Measurements from ENCODE around the gene BHLHA15. TPM values are rescaled to one million over a fixed set of nuclear protein-coding genes. Genes with fewer than 3 reads are reported as not detected.

The BHLHA15 gene
- total and polyA plus RNA-seq, 2 of the 8 experiments (the other 6 are each of a cell fraction or from before 2014, with no cell fraction given), result 1.1 to 2.7 TPM

GRCh38 chr7:98206451-98207330 is 4.5 kb upstream of the BHLHA15 start (continued):
- TF ChIP-seq SAP30 (IDR thresholded peaks at IDR 0.05; ENCODE audit: insufficient read depth, insufficient replicate concordance, low read length) (no peak), ATF2 (IDR thresholded peaks at IDR 0.05; ENCODE audit: low read length) (no peak), HDAC2 (IDR thresholded peaks at IDR 0.05; ENCODE audit: borderline replicate concordance in 1 of 2, low read depth in 2 of 2, low read length in 2 of 2) (no peak), RAD21 (IDR thresholded peaks at IDR 0.05 in 1 of 2, conservative IDR thresholded peaks at IDR 0.05 in 1 of 2; ENCODE audit: low read depth in 2 of 2, low read length in 2 of 2) (no peak), MAX (IDR thresholded peaks at IDR 0.05) (no peak)

Data from H1 (cell line).